GM20000 (cell line): ENCODE results near the gene PI4KA.

Experiments used
- DNase-seq: peaks from one replicate; pipeline ENCODE4 v3.0.0; 2012; ENCODE audit warnings: low spot score
- TF ChIP-seq, protein P1 (sequence below): IDR thresholded peaks from 2 replicates; pipeline ENCODE4 v1.5.1; 2012; ENCODE audit warnings: mild to moderate bottlenecking, control low read depth; ENCODE audit errors: extremely low read depth, missing control alignments

The PI4KA gene

DNA sequence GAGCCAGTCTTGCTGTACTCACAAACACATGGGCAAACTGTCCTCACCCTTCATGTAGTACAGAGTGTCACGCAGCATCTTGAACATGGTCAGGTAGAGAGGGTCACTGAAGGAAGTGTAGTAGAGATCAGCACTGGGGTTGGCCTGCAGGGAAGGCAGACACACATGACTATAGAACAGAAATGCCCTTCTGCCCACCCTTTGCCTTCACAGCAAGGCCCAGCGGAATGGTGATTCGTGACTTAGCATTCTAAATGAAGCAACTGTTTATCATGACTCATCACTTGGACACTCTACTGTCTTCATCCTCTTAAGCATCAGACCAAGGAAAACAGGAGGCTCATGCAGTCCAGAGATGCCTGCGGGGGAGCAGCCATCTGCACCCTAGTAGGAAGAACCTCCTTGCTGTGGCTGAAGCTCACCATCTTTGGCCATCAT is 51.3 kb downstream of the PI4KA start:
- TF ChIP-seq, protein P1, sequence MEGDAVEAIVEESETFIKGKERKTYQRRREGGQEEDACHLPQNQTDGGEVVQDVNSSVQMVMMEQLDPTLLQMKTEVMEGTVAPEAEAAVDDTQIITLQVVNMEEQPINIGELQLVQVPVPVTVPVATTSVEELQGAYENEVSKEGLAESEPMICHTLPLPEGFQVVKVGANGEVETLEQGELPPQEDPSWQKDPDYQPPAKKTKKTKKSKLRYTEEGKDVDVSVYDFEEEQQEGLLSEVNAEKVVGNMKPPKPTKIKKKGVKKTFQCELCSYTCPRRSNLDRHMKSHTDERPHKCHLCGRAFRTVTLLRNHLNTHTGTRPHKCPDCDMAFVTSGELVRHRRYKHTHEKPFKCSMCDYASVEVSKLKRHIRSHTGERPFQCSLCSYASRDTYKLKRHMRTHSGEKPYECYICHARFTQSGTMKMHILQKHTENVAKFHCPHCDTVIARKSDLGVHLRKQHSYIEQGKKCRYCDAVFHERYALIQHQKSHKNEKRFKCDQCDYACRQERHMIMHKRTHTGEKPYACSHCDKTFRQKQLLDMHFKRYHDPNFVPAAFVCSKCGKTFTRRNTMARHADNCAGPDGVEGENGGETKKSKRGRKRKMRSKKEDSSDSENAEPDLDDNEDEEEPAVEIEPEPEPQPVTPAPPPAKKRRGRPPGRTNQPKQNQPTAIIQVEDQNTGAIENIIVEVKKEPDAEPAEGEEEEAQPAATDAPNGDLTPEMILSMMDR: no peak
- no peak for DNase-seq

- DNase-seq: no peak
These were observed 52.6 kb downstream of the PI4KA start for GRCh38 chr22:20805972-20806471.

DNA sequence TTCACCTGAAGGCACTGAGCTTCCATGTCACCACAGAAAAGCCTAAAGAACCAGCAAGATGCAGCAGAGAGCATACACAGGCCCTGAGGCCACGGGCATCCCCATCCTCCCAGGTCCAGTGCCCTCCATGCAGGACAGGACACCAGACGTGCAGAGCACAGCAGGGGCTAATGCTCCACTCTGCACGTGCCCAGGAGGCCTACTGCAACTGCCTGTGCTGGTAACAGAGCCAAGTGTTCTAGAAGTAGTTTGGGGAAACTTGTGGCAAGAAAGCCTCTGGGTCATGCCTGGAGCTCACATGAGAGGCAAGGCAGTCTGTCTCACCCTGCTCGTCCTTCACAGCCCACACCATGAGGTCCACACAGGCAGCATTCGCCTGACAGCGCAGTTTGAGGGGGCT is 54.0 kb downstream of the PI4KA start:
- TF ChIP-seq, protein P1: no peak
- no peak for DNase-seq

More at GRCh38 chr22:20805972-20806471, 52.6 kb downstream of the PI4KA start:
- TF ChIP-seq, protein P1: no peak

- TF ChIP-seq, protein P1: peak; percentile 52
- DNase-seq: peak; percentile 28
These were observed 54.8 kb downstream of the PI4KA start for GRCh38 chr22:20803696-20804324.

GRCh38 chr22:20802922-20803553 is 55.6 kb downstream of the PI4KA start:
- no peak for DNase-seq
- TF ChIP-seq, protein P1: no peak

GRCh38 chr22:20802452-20802851 is 56.2 kb downstream of the PI4KA start:
- TF ChIP-seq, protein P1: no peak
- DNase-seq: no peak

DNA sequence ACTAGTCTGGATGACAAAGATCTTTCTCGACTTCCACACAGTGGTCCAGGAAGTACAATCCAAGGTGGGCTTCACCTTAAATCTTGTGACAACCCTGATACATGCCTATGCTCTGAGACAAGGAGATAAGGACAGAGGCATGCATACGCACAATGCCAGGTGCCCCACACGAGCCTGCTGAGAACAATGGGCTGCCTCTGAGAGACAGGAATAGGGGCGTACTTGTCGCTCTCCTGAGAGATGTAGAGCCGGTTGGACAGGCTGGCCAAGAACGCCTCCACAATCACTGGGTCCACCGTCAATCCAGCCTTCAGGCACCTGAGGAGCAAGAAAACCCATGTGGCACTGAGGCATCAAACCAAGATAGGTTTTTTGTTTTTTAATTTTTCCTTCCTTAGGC is 59.2 kb downstream of the PI4KA start:
- TF ChIP-seq, protein P1: no peak
- DNase-seq: no peak
